NT2/D1 (cell line): ENCODE results near the gene HESX1.

ENCODE experiments used
- YY1 ChIP-seq: IDR thresholded peaks from 2 replicates; pipeline ENCODE4 v1.6.1; 2011; ENCODE audit not compliant: insufficient read length, insufficient read depth
- ZNF274 ChIP-seq: IDR thresholded peaks from 2 replicates; pipeline ENCODE4 v1.6.1; 2011; ENCODE audit warnings: mild to moderate bottlenecking, low read depth, low read length

GRCh38 chr3:57173687-57174086 is 26.1 kb downstream of the HESX1 start:
- TF ChIP-seq YY1 (no peak), ZNF274 (no peak)
